ENCODE measurements around the gene CELA2B.
"Not testable (repeated sequence)": the region's sequence is repeated elsewhere in the genome, so short reads cannot be mapped to it uniquely, and the experiment has no call there.

CELA2B gene

DNA sequence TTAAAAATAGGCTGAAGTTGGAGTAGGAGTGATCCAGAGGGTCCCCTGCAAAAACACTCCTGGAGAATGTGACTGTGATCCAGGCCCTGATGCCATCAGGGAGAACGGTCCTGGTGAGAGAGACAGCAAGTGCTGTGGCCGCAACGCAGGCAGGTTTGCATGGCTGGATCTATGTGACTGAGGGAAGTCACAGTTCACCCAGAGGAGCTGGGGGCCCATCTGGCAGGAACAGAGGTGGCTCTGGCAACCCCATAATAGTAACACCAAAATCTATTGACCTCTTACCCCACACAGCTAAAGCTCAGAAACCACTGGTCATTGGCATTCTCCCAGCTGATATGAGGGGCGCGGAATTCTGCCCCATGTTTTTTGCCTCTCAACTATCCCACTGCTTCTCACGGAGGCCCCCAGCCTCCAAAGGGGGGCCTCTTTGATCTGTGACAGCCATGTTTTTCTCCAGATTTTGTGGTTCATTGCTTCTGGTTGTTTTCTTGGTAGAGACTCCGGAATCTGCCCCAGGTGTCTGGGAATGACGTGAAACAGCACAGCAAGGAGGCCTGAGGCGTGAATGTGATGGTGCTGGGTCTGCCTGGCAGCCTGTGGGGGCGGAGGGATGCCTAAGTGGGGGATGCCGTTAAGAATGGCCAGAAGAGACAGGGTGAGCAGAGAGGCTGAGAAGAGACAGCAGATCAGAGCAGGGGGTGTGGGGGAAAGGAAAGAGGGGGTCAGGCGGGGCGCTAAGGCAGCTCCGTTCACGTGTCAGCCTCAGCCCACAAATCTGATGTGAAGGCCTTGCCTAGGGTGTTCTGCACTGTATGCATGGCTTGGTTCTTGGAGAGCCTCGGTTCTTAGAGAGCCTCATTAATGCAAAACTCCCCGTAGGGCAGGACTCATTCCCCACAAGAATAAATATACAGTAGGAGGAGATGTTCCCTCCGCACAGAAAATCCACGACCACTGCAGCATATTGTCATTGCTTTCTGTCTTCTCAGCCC is 24.6 kb downstream of the CELA2B start:
- DNase-seq (ENCODE audit: low read depth in 2 of 2) = no peak

GRCh38 chr1:15501208-15502032 is 25.5 kb downstream of the CELA2B start:
- peak; percentile 48 to 57 for DNase-seq (ENCODE audit: low read depth in 2 of 2)

DNA sequence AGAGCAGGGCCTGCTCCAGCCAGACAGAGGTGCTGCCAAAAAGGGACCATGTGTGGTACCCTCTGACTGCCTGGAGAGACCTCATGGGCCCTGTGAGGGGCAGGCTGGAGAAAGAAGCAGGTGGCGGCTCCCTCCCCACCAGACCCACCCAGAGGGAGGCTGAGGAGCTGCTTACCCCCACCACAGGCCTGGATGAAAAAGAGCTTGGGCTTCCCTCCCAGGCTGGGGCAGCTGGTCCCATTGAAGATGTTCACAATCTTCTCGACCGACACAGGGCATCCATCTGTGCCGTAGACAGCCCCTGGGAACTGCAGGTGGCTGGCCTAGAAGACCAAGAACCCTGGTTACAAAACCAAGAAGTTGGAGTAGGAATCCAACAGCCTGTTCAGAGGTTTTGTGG is 28.5 kb downstream of the CELA2B start:
- DNase-seq (ENCODE audit: low read depth in 2 of 2) = no peak

DNA sequence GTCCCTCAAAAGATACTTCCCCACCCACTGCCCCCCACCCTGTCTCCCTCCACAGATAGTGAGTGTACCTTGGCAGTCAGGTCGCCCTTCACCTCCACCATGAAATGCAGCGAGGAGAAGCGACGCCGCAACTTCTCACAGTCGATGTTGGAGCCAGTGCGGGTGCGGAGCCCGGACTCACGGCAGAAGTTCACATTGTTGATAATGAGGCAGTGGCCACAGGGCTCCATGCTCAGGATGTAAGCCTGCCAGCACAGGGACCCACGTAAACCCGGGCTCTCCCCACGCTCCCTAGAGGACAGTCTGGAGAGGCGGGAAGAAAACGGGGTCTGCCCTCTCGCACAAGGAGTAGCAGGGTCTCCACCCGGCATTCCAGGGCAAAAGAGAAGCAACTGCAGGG is 30.9 kb downstream of the CELA2B start:
- DNase-seq (ENCODE audit: low read depth in 2 of 2) = no peak

GRCh38 chr1:15507278-15507677 is 31.4 kb downstream of the CELA2B start:
- DNase-seq (ENCODE audit: low read depth in 2 of 2) = no peak

DNA sequence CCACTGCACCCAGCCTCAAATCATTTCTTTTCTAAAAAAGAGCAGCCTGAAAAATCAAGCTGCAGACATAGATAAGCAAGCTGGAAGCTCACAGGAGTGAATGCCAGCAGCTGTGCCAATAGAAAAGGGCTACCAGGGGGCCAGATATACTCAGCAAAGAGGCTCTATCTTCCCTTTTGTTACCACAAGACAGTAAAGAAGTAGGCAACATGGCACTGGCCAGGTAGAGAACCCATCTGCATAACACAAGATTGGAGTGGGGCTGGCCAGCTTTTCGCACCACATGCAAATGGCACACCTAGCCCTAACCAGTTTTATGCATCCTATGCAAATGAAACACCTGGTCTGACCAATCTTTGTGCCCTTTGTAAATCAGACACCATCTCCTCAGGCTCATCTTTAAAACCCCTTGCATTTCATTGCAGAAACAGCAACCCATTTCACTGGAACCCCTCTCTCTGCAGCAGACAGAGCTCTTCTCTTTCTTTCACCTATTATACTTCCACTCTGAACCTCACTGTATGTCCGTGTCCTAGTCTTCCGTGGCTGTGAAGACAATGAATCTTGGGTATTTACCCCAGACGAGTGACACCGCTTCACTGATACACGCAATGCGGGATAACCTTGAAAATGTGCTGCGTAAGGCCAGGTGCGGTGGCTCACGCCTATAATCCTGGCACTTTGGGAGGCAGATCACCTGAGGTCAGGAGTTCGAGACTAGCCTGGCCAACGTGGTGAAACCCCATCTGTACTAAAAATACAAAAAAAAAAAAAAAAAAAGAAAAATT is 33.0 kb downstream of the CELA2B start:
- DNase-seq (ENCODE audit: low read depth in 2 of 2) = no peak

- no peak for DNase-seq (ENCODE audit: low read depth in 2 of 2)
Observed at GRCh38 chr1:15509586-15509985, 33.7 kb downstream of the CELA2B start.

DNA sequence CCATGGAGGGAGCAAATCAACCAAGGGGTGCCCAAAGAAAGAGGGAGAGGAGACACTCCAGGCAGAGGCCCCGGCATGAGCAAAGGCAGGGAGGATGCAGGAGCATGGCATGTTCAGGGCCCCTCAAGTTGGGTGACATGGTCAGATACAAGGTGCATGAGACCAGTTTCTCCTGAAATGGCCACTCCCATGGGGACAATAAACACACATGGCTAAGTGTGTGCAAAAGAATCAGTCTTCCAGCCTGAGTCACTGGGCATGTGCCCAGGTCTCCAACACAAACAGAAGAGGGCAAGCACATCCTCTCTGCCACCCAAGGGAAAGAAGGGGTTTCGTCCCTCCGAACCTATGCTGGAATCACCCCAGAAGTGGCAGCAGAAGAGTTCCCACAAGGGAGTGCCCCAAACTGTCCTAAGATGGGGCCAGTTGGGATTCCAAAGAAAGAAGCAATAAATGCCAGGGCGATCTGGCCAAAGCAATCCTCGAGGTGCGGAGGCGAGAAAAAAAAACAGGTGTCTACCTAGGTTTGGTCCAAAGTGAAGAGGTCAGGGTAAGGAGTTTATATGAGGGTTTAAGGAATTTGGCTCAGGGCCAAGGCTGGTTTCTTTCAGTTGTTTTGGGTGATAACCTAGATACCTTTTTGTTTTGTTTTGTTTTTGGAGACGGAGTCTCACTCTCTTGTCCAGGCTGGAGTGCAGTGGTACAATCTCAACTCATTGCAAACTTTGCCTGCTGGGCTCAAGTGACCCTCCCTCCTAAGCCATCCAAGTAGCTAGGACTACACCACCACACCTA is 34.9 kb downstream of the CELA2B start:
- no peak for DNase-seq (ENCODE audit: low read depth in 2 of 2)

GRCh38 chr1:15513192-15513591 is 37.3 kb downstream of the CELA2B start:
- DNase-seq (ENCODE audit: low read depth in 2 of 2) = no peak

- DNase-seq (ENCODE audit: low read depth in 2 of 2) = no peak
Observed at GRCh38 chr1:15513919-15514318, 38.0 kb downstream of the CELA2B start.

GRCh38 chr1:15514557-15514956 is 38.7 kb downstream of the CELA2B start:
- not testable (repeated sequence) for DNase-seq (ENCODE audit: low read depth in 2 of 2)

GRCh38 chr1:15515022-15515663 is 39.2 kb downstream of the CELA2B start:
- no peak for DNase-seq (ENCODE audit: low read depth in 2 of 2)

- DNase-seq (ENCODE audit: low read depth in 2 of 2) = no peak
Observed at GRCh38 chr1:15519625-15520024, 43.7 kb downstream of the CELA2B start.

GRCh38 chr1:15521206-15521906 is 45.5 kb downstream of the CELA2B start:
- DNase-seq (ENCODE audit: low read depth in 2 of 2) = not testable (repeated sequence)

DNA sequence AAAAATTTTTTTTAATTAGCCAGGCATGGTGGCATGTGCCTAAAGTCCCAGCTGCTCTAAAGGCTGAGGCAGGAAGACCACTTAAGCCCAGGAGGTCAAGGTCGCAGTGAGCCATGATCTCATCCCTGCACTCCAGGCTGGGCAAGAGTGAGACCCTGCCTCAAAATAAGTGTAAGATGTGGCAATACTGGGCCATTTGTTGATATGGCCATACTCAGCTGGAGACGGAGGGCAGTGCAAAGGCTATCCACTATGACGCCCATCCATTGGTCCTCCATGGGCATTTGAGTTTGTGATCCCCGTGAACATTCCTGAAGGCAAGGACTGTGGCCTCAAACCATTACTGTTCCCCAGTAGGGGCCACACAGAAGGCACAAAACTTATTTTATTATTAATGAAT is 46.6 kb downstream of the CELA2B start:
- DNase-seq (ENCODE audit: low read depth in 2 of 2) = no peak

DNA sequence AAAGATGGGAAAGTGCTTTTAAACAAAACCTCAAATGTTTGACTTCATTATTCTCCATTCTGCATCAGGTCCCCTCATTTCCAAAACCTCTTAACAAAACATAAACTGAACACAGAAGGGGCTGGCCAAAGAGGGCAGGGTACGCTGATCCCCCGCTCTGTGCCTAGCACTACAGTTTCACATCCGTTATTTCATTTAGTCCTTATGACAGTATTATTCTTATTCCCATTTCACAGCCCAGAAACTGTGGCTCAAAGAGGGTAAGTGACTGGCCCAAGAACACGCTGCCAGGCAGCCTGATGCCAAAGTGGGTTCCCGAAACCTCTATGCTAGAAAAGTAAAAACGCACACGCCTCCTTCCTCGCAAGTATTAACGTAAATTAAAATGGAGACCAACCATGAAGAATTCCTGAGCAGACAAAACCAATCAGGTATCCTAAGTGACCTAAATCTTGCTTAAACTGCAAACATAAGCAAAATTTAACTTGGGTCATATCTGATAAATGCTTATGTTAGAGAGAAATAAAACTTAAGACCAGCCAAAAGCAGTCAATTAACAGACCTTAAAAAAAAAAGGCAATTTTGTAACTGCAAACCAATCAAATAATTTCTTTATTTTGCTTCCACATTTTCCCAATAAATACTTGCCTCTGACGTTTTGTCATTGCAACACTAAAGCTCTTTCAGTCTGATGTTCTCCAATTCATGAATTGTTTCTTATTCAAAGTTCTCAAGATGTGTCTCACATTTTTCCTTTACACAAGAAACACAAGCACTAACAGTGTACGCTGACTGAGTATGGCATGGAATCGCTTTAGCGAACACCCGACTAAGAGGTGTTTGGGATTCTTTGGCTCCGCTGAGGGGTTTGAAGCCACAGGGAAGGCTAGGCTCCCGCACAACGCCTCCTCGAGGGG is 47.5 kb downstream of the CELA2B start:
- DNase-seq (ENCODE audit: low read depth in 2 of 2) = no peak

GRCh38 chr1:15524021-15524282 is 48.0 kb downstream of the CELA2B start, which contains the start of gene CASP9:
CASP9 (minus strand) TSS chr1:15524215; CDS start chr1:15524200, 15 bp downstream.
- DNase-seq (ENCODE audit: low read depth in 2 of 2) = no peak

GRCh38 chr1:15524283-15525049 is 48.6 kb downstream of the CELA2B start:
- DNase-seq (ENCODE audit: low read depth in 2 of 2) = peak; percentile 99 to 100
